Nephron progenitor cell (in vitro differentiated cells): Measurements from ENCODE around the gene CADPS2.

Source experiments
- DNase-seq: peaks from one replicate; pipeline ENCODE4 v3.0.0; 2021
- H3K27ac Mint-ChIP-seq: 2 replicates; pipeline ENCODE4 v1.8.0; 2021; ENCODE audit warnings: mild to moderate bottlenecking, moderate library complexity, mixed read lengths
- H3K27me3 Mint-ChIP-seq: 2 replicates; pipeline ENCODE4 v1.8.0; 2021; ENCODE audit warnings: mild to moderate bottlenecking, low read depth, mixed read lengths; ENCODE audit not compliant: poor library complexity
- H3K36me3 Mint-ChIP-seq: 2 replicates; pipeline ENCODE4 v1.8.0; 2021; ENCODE audit warnings: low read depth, mixed read lengths
- H3K4me1 Mint-ChIP-seq: 2 replicates; pipeline ENCODE4 v1.8.0; 2021; ENCODE audit warnings: mixed read lengths
- H3K4me3 Mint-ChIP-seq: 2 replicates; pipeline ENCODE4 v1.8.0; 2021; ENCODE audit warnings: mild to moderate bottlenecking, moderate library complexity, mixed read lengths
- H3K9me3 Mint-ChIP-seq: 2 replicates; pipeline ENCODE4 v1.8.0; 2021; ENCODE audit warnings: mild to moderate bottlenecking, moderate library complexity, mixed read lengths
- CTCF ChIP-seq: fragments of 200-600 bp; sonication (generic); IDR thresholded peaks from 2 replicates; pipeline ENCODE4 v1.5.0; 2021; ENCODE audit warnings: antibody characterized with exemption

Gene CADPS2

GRCh38 chr7:122886357-122887081, at the start of gene CADPS2:
TSS of gene CADPS2 (minus strand) at chr7:122886460. CDS start at chr7:122886337, 123 bp downstream.
- Mint-ChIP-seq H3K4me3 (peak within 1 kb of the TSS; percentile 88), H3K4me1 (peaks cover 18% of the 10 kb centered on the region), H3K36me3 (no peaks in the 10 kb centered on the region), H3K27ac (no peak within 1 kb of the TSS), H3K9me3 (no peaks in the 10 kb centered on the region), H3K27me3 (peaks cover 68% of the 10 kb centered on the region)
- peak; percentile 78 for DNase-seq
- no peak for TF ChIP-seq CTCF

- Mint-ChIP-seq H3K4me3 (no peak overlapping the region), H3K27me3 (no peaks in the 10 kb centered on the region)
- TF ChIP-seq CTCF = no peak
Measured at GRCh38 chr7:122935620-122936019, 49.4 kb upstream of the CADPS2 start.

DNA sequence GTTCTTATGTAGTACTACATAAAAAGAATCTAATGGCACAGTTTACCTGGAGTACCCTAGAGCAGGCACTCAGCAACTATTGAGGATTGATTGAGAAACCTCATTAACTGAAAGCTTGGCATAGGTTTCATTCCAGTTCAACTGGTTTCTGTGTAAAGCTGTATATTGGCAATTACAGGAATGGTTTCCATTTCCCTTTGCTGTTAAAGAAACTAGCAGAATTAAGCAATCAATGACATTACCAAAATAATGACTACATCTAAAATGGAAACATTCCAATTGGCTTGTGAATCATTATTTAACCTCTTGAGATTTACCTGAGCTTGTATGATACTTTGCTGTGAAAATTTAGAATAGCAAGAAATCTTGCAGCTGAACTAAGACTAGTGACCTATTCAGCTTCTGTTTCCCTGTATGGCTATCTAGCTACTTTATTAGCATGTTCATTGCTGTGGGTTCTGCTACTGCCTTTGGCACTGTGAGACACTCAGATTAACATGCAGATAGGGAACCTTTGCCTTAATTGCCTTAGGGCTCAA, 33.5 kb upstream of the CADPS2 start:
- no peaks in the 10 kb centered on the region for H3K36me3 Mint-ChIP-seq
- no peak overlapping the region for H3K27ac Mint-ChIP-seq
- no peaks in the 10 kb centered on the region for H3K9me3 Mint-ChIP-seq
- no peak overlapping the region for H3K4me3 Mint-ChIP-seq
- DNase-seq = no peak
- H3K27me3 Mint-ChIP-seq = peaks cover 2% of the 10 kb centered on the region
- H3K4me1 Mint-ChIP-seq = peaks cover 7% of the 10 kb centered on the region
- TF ChIP-seq CTCF = no peak

More at GRCh38 chr7:122935620-122936019, 49.4 kb upstream of the CADPS2 start:
- no peaks in the 10 kb centered on the region for H3K9me3 Mint-ChIP-seq
- no peak for DNase-seq
- H3K4me1 Mint-ChIP-seq = no peaks in the 10 kb centered on the region
- H3K27ac Mint-ChIP-seq = no peak overlapping the region
- H3K36me3 Mint-ChIP-seq = no peaks in the 10 kb centered on the region

DNA sequence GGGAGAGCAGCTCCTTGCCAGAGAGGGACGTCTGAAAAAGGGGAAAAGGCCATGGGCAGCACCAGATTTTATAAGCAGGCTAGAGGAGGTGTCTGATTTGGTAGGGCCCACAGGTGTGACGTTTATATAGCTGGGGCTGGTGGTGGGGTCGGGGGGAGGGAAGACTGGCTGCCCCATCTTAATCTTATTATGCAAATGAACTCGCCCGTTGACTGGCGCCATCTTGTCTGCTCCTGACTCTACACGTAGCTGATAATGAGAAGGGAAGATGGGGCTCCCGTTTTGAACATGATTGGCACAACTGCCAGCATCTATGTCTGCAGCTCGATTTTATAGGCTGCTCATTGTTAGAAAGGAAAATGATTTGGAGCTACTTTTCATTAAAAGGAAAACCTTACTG, 28.6 kb upstream of the CADPS2 start:
- no peak for TF ChIP-seq CTCF
- Mint-ChIP-seq H3K36me3 (no peaks in the 10 kb centered on the region), H3K4me1 (no peaks in the 10 kb centered on the region), H3K9me3 (no peaks in the 10 kb centered on the region), H3K4me3 (no peak overlapping the region), H3K27me3 (peaks cover 2% of the 10 kb centered on the region), H3K27ac (no peak overlapping the region)
- DNase-seq = no peak

- no peak overlapping the region for H3K27ac Mint-ChIP-seq
- peaks cover 2% of the 10 kb centered on the region for H3K27me3 Mint-ChIP-seq
- H3K4me3 Mint-ChIP-seq = no peak overlapping the region
- H3K4me1 Mint-ChIP-seq = no peaks in the 10 kb centered on the region
- DNase-seq = no peak
- no peaks in the 10 kb centered on the region for H3K9me3 Mint-ChIP-seq
- H3K36me3 Mint-ChIP-seq = no peaks in the 10 kb centered on the region
- TF ChIP-seq CTCF = no peak
Measured at GRCh38 chr7:122913608-122914007, 27.3 kb upstream of the CADPS2 start.
